EH (cell line): Measurements from ENCODE around the gene CD300A.
"Not testable (repeated sequence)": the region's sequence is repeated elsewhere in the genome, so short reads cannot be mapped to it uniquely, and the experiment has no call there.

Source experiments
- DNase-seq: peaks from one replicate; pipeline ENCODE4 v3.0.0-alpha.2; 2015; ENCODE audit warnings: low read depth

Gene CD300A

GRCh38 chr17:74518413-74518981 is 52.1 kb downstream of the CD300A start:
- DNase-seq, result not testable (repeated sequence)

DNA sequence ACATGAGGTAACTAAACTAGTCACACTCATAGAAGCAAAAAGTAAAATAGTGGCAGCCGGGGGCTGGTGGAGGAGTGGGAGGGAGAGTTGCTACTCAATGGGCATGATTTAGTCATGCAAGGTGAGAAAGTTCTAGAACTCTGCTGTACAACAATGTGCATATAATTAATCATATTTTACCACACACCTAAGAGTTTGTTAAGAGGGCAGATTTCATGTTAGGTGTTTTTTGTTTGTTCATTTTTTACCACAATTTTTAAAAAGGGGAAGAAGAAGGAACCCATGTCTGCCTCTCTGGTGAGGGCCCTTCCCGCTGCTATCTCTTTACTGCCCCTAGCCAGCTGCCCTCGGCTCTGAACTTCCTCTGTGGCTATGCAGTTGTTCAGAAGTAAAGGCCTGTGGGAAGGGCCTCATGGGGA is 53.6 kb downstream of the CD300A start:
- no peak for DNase-seq

- no peak for DNase-seq
These were observed 54.5 kb downstream of the CD300A start for GRCh38 chr17:74520790-74521480.

DNA sequence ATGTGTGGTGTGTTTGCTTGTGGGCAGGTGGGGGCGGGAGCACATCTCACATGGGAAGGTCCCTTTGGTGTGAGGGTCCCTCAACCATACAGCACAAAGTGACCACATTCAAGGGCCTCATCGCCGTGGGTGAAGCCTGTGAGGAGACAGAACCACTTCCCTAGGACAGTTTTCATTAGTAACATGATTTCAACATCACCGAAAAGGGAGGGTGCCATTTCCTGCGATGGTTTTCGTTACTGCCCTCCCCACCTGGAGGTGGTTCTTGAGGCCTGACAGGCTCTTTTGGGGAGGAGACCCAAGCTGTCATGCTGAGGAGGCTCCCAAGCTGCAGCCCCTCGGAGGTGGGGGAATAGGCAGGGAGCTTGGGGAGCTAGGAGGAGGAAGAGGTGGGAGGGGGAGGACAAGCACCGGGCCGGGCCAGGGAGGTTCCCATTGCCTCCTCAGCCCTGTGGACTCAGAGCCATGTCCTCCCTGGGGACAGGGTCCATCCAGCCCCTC is 55.3 kb downstream of the CD300A start:
- no peak for DNase-seq

GRCh38 chr17:74522381-74523105 is 56.1 kb downstream of the CD300A start:
- DNase-seq, result no peak

- DNase-seq, result no peak
These were observed 56.9 kb downstream of the CD300A start for GRCh38 chr17:74523308-74523707.

GRCh38 chr17:74524653-74525464 is 58.4 kb downstream of the CD300A start:
- no peak for DNase-seq

DNA sequence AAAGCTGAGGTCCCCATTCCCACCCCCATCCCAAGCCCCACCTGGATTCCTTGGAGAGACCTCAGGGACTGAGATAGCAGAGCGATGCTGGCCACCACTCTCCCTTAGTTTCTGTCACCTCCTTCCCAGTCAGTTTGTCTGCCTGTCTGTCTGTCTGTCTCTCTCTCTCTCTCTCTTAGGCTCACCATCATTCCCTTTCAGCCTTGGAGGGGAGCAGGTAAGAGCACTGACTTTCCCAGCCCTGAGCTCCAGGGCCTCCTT is 59.0 kb downstream of the CD300A start:
- no peak for DNase-seq

DNA sequence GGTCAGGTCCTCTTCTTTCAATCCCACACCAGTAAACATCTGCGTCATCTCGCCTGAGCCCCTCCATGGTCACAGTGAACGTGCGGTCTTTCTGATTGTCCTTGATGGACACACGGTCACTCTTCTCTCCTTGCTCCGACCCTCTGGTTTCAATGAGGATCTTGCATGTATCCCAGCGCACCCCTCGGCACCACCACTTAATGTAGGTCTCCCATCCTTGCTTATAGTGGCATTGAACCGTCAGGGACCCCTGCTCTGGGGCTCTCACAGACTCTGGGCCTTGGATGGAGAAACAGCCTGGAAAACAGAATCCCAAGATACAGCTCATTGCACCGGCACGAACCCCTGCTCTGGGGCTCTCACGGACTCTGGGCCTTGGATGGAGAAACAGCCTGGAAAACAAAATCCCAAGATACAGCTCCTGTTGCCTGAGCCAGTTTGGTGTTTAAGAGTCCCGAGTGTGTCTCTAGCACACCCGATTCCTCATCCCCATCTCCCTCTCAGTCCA is 59.4 kb downstream of the CD300A start:
- no peak for DNase-seq

- no peak for DNase-seq
These were observed 60.2 kb downstream of the CD300A start for GRCh38 chr17:74526681-74527080.

- DNase-seq, result no peak
These were observed 60.6 kb downstream of the CD300A start for GRCh38 chr17:74527081-74527480.

GRCh38 chr17:74527756-74528155 is 61.3 kb downstream of the CD300A start:
- no peak for DNase-seq

GRCh38 chr17:74528491-74529199 is 62.2 kb downstream of the CD300A start:
- no peak for DNase-seq

DNA sequence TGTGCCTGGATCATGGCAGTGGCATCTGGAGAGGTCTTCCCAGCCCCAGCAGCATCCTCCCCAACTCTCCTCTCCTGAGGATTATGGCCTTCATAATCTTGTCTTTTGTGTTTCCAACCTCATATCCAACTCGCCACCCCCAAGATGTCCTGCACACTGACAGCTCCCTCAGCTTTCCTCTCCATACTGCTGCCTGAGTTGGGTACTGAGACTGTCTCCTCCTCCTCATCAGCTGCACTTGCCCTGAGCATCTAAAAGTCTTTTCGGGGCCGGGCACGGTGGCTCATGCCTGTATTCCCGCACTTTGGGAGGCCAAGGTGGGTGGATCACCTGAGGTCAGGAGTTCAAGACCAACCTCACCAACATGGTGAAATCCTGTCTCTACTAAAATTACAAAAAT is 62.8 kb downstream of the CD300A start:
- no peak for DNase-seq

GRCh38 chr17:74530831-74531150 is 64.4 kb downstream of the CD300A start:
- no peak for DNase-seq

- no peak for DNase-seq
These were observed 64.9 kb downstream of the CD300A start, which contains the start of gene CD300LB for GRCh38 chr17:74531231-74531761. CD300LB (minus strand) TSS chr17:74531475; CDS start chr17:74531350, 125 bp downstream.

DNA sequence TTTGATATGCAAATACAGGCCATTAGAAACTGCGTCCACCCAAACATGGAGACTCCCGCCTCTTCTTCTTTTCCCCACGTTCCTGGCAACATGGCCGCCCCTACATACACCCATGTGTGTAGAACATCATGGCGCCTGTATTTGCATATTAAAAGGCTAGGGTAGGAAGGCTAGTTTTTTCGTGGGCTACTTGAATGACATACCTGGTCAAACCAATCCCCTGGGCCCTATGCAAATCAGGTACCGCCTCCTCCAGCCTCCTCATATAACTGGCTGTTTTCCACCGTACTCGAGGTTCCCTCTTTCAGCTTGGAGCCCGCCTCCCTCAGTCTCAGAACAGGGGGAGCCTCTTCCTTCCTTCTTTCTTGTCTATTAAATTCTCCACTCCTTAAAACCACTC is 65.7 kb downstream of the CD300A start:
- DNase-seq, result no peak
